Natural killer cell treated with Interleukin-12 subunit alpha and Interleukin-12 subunit beta and Interleukin-15 and Interleukin-18, amount 100 ng/mL, for 72 hours (primary cell): ENCODE data around the gene GAB2. TPM values are rescaled to one million over a fixed set of nuclear protein-coding genes. Genes with fewer than 3 reads are reported as not detected.
"Not testable (repeated sequence)": the region's sequence is repeated elsewhere in the genome, so short reads cannot be mapped to it uniquely, and the experiment has no call there.

ENCODE experiments used
- ATAC-seq, 2 donors: fragments of 150-1000 bp; cut with Tn5 transposase in 1 of 2; sonication (Bioruptor Pico), chemical (Tn5 transposase) in 1 of 2; 2 replicates each; pipeline ENCODE4 v1.10.0; 2021
- DNase-seq: peaks from one replicate; pipeline ENCODE4 v3.0.0; 2022; ENCODE audit warnings: low spot score
- H3K27ac Mint-ChIP-seq, 2 donors: 1 replicate in 1 of 2; 2 replicates in 1 of 2; pipeline ENCODE4 v1.8.0; 2022; ENCODE audit warnings: mixed read lengths in 2 of 2, mild to moderate bottlenecking in 1 of 2, moderate library complexity in 1 of 2
- H3K27me3 Mint-ChIP-seq, 2 donors: 1 replicate in 1 of 2; 2 replicates in 1 of 2; pipeline ENCODE4 v1.8.0; 2022; ENCODE audit warnings: mixed read lengths in 2 of 2
- H3K36me3 Mint-ChIP-seq: one replicate; pipeline ENCODE4 v1.8.0; 2022; ENCODE audit warnings: mixed read lengths
- H3K4me1 Mint-ChIP-seq, 2 donors: 1 replicate in 1 of 2; 2 replicates in 1 of 2; pipeline ENCODE4 v1.8.0; 2022; ENCODE audit warnings: low read depth in 2 of 2, mixed read lengths in 2 of 2, mild to moderate bottlenecking in 1 of 2
- H3K4me3 Mint-ChIP-seq: one replicate; pipeline ENCODE4 v1.8.0; 2022; ENCODE audit warnings: mixed read lengths
- H3K9me3 Mint-ChIP-seq: 2 replicates; pipeline ENCODE4 v1.8.0; 2022; ENCODE audit warnings: mixed read lengths
- total RNA-seq, 2 donors: library from RNA; stranded (reverse); gene quantifications; one replicate each; pipeline ENCODE4 v1.2.3, GENCODE V29; 2022

GAB2 gene
- total RNA-seq, 2 donors from 2014 or later: 1.9 to 8.7 TPM

GRCh38 chr11:78359921-78360320 is 57.7 kb downstream of the GAB2 start:
- Mint-ChIP-seq H3K4me1 (no peaks in the 10 kb centered on the region), H3K36me3 (no peaks in the 10 kb centered on the region), H3K27ac (no peak overlapping the region), H3K9me3 (no peaks in the 10 kb centered on the region), H3K27me3 (peaks cover 0 to 10% of the 10 kb centered on the region in 2 donors), H3K4me3 (no peak overlapping the region)
- ATAC-seq (no peak), DNase-seq (no peak)

GRCh38 chr11:78357924-78358323 is 59.7 kb downstream of the GAB2 start:
- not testable (repeated sequence) for H3K36me3 Mint-ChIP-seq, DNase-seq, H3K27ac Mint-ChIP-seq, H3K9me3 Mint-ChIP-seq, ATAC-seq, H3K27me3 Mint-ChIP-seq, H3K4me1 Mint-ChIP-seq, H3K4me3 Mint-ChIP-seq

- DNase-seq, H3K9me3 Mint-ChIP-seq, H3K36me3 Mint-ChIP-seq, H3K27me3 Mint-ChIP-seq, ATAC-seq, H3K27ac Mint-ChIP-seq, H3K4me3 Mint-ChIP-seq, H3K4me1 Mint-ChIP-seq: not testable (repeated sequence)
Observed at GRCh38 chr11:78357425-78357824, 60.2 kb downstream of the GAB2 start.

GRCh38 chr11:78355742-78356141 is 61.9 kb downstream of the GAB2 start:
- not testable (repeated sequence) for H3K9me3 Mint-ChIP-seq, ATAC-seq, H3K27me3 Mint-ChIP-seq, H3K4me1 Mint-ChIP-seq, DNase-seq, H3K36me3 Mint-ChIP-seq, H3K27ac Mint-ChIP-seq, H3K4me3 Mint-ChIP-seq

GRCh38 chr11:78355309-78355705 is 62.3 kb downstream of the GAB2 start:
- peaks cover 2 to 10% of the 10 kb centered on the region in 2 donors for H3K27me3 Mint-ChIP-seq
- ATAC-seq: no peak

GRCh38 chr11:78354408-78355308 is 63.0 kb downstream of the GAB2 start:
- Mint-ChIP-seq H3K36me3 (no peaks in the 10 kb centered on the region), H3K27ac (no peak overlapping the region), H3K27me3 (peaks cover 2 to 10% of the 10 kb centered on the region in 2 donors), H3K9me3 (no peaks in the 10 kb centered on the region), H3K4me3 (no peak overlapping the region), H3K4me1 (peaks cover 0 to 8% of the 10 kb centered on the region in 2 donors)
- no peak for DNase-seq
- no peak for ATAC-seq

More at GRCh38 chr11:78355309-78355705, 62.3 kb downstream of the GAB2 start:
- H3K4me3 Mint-ChIP-seq: no peak overlapping the region
- DNase-seq: no peak
- no peaks in the 10 kb centered on the region for H3K9me3 Mint-ChIP-seq
- H3K36me3 Mint-ChIP-seq: no peaks in the 10 kb centered on the region
- peaks cover 0 to 4% of the 10 kb centered on the region in 2 donors for H3K4me1 Mint-ChIP-seq
- no peak overlapping the region for H3K27ac Mint-ChIP-seq

GRCh38 chr11:78351979-78352841 is 65.4 kb downstream of the GAB2 start:
- ATAC-seq: no peak
- Mint-ChIP-seq H3K36me3 (no peaks in the 10 kb centered on the region), H3K4me1 (peaks cover 0 to 8% of the 10 kb centered on the region in 2 donors), H3K27ac (no peak overlapping the region), H3K4me3 (no peak overlapping the region), H3K9me3 (no peaks in the 10 kb centered on the region), H3K27me3 (peaks cover 0 to 2% of the 10 kb centered on the region in 2 donors)
- DNase-seq: no peak

GRCh38 chr11:78351193-78351592 is 66.4 kb downstream of the GAB2 start:
- Mint-ChIP-seq H3K27me3 (peaks cover 0 to 4% of the 10 kb centered on the region in 2 donors), H3K27ac (no peak overlapping the region), H3K4me3 (peak overlapping the region; percentile 4), H3K9me3 (no peaks in the 10 kb centered on the region), H3K36me3 (no peaks in the 10 kb centered on the region), H3K4me1 (peaks cover 0 to 8% of the 10 kb centered on the region in 2 donors)
- DNase-seq (no peak), ATAC-seq (no peak)

- peaks cover 0 to 6% of the 10 kb centered on the region in 2 donors for H3K27me3 Mint-ChIP-seq
- peak overlapping the region; percentile 4 for H3K4me3 Mint-ChIP-seq
- peaks cover 0 to 8% of the 10 kb centered on the region in 2 donors for H3K4me1 Mint-ChIP-seq
- no peak overlapping the region for H3K27ac Mint-ChIP-seq
- H3K9me3 Mint-ChIP-seq: no peaks in the 10 kb centered on the region
- DNase-seq: no peak
- ATAC-seq: no peak
- no peaks in the 10 kb centered on the region for H3K36me3 Mint-ChIP-seq
Observed at GRCh38 chr11:78350646-78351165, 66.9 kb downstream of the GAB2 start.

- Mint-ChIP-seq H3K4me3 (peak overlapping the region; percentile 38), H3K27me3 (peaks cover 0 to 6% of the 10 kb centered on the region in 2 donors), H3K36me3 (no peaks in the 10 kb centered on the region), H3K9me3 (no peaks in the 10 kb centered on the region), H3K4me1 (peaks cover 0 to 8% of the 10 kb centered on the region in 2 donors), H3K27ac (peak overlapping the region; percentile 45 to 68)
- DNase-seq (no peak), ATAC-seq (no peak)
Observed at GRCh38 chr11:78350091-78350645, 67.5 kb downstream of the GAB2 start.

- H3K27me3 Mint-ChIP-seq: peaks cover 0 to 6% of the 10 kb centered on the region in 2 donors
Observed at GRCh38 chr11:78349624-78350023, 68.0 kb downstream of the GAB2 start.

GRCh38 chr11:78349114-78349513 is 68.5 kb downstream of the GAB2 start:
- DNase-seq: no peak
- H3K27me3 Mint-ChIP-seq: peaks cover 4 to 8% of the 10 kb centered on the region in 2 donors
- H3K4me3 Mint-ChIP-seq: no peak overlapping the region

More at GRCh38 chr11:78349624-78350023, 68.0 kb downstream of the GAB2 start:
- DNase-seq (no peak), ATAC-seq (no peak)
- peaks cover 0 to 8% of the 10 kb centered on the region in 2 donors for H3K4me1 Mint-ChIP-seq
- H3K36me3 Mint-ChIP-seq: no peaks in the 10 kb centered on the region
- peak overlapping the region; percentile 38 for H3K4me3 Mint-ChIP-seq
- no peaks in the 10 kb centered on the region for H3K9me3 Mint-ChIP-seq
- peak overlapping the region in 1 of 2 donors; percentile 68 for H3K27ac Mint-ChIP-seq

GRCh38 chr11:78347956-78348355 is 69.7 kb downstream of the GAB2 start:
- DNase-seq (no peak), ATAC-seq (no peak)
- no peak overlapping the region for H3K27ac Mint-ChIP-seq
- no peaks in the 10 kb centered on the region for H3K36me3 Mint-ChIP-seq
- peaks cover 8 to 10% of the 10 kb centered on the region in 2 donors for H3K27me3 Mint-ChIP-seq
- H3K4me3 Mint-ChIP-seq: no peak overlapping the region
- peaks cover 0 to 8% of the 10 kb centered on the region in 2 donors for H3K4me1 Mint-ChIP-seq
- no peaks in the 10 kb centered on the region for H3K9me3 Mint-ChIP-seq

More at GRCh38 chr11:78349114-78349513, 68.5 kb downstream of the GAB2 start:
- no peak for ATAC-seq
- Mint-ChIP-seq H3K4me1 (peaks cover 0 to 8% of the 10 kb centered on the region in 2 donors), H3K27ac (no peak overlapping the region), H3K36me3 (no peaks in the 10 kb centered on the region), H3K9me3 (no peaks in the 10 kb centered on the region)
